Islet precursor cell (in vitro differentiated cells): ENCODE measurements around the gene PUSL1.

ENCODE experiments used
- DNase-seq: peaks from one replicate; pipeline ENCODE4 v3.0.0-alpha.2; 2018

Gene PUSL1

DNA sequence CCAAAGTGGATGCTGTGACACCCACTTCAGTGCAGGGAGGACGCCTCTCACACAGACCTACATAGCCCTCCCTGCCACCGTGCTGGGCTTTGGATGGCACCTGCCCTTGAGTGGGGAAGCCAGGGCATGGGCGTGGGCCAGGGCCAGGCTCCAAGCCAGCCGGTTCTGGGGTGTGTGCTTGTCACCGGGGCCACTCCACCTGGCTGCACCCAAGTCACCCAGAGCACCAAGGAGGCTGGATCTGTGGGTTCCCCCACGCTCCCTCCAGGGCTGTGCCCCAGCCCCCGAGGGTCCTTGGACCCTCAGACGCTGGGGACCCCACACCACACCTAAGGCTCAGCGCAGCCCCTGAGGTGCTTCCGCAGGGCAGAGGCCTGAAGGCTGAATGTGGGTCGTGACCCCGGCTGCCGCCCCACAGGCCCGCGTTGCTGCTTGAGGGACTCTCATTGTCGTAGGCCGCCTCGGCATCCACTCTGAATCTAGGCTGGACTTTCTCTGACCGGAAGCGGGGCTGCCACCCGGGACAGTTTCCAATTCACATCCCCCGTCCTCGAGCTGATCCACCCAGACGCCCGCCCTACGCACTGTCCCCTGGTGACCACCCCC is 48.5 kb downstream of the PUSL1 start:
- DNase-seq, result no peak

DNA sequence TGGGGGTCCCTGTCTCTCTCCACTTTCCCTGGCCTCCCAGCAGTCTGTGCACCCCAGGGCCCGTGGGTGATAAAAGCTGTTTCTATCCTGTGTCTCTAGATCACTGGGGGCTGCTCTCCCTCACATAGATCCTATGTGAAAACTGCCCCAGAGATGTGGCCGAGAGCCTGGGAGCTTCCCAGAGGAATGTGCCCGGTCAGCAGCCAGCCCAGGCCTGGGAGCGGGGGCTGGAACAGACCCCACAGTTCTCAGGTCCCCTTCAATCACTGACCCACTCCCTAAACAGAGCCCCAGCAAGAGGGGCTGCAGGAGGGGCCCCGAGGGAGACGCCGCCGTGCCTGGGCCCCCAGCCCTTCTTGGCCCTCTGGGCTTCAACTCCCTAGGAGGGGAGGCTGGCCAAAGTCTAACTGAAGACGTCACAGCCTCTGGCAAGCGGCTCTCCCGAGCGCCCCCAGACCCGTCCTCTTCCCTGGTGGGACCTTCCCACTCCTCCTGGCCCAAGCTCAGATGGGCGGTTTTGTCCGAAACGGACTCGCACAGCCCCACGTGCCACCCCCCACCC is 49.6 kb downstream of the PUSL1 start:
- DNase-seq, result no peak

DNA sequence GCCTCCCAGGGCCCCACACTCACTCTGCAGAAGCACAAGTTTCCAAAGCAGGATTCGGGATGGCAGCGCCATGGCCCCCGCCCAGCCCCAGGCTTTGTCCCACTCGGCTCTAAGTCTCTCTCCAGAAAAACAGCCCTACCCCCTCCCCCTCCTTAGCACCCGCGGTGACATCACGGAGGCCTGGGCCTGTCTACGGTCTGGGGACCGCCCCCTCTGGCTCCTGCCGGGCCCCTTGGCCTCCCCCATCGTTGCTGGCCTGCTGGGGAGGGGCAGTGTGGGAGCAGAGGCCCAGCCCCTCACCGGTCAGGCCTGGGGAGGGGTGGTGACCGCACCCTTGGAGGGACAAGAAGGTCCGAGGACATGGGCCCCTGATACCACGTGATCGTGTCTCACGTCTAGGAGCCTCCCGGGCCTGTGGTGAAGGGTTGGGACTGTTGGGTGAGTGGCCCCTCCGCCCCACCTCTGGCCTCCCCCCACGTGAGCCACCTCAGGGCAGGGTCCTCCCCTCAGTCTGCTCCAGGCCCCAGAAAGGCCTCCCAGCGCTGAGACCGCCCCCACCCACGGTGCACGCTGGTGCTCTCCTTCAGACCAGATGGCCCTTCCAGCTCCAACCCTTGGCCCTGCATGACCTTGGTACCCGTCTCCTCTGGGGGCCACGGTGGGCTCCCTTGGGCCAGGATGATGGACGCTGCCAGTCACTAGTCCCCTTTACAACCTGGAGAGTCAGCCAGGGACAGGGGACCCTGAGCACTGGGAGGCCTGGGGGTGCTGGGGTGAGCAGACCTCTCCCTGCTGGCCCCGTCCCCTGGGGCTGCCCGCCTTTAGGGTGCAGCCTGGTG is 50.3 kb downstream of the PUSL1 start, which contains the start of gene MXRA8:
Gene MXRA8 (minus strand): TSS at position 123 of the 839 bp plus-strand sequence. CDS start 51 bp downstream, at position 72.
- DNase-seq, result peak; percentile 93

GRCh38 chr1:1359308-1359663 is 50.9 kb downstream of the PUSL1 start:
- DNase-seq, result no peak

DNA sequence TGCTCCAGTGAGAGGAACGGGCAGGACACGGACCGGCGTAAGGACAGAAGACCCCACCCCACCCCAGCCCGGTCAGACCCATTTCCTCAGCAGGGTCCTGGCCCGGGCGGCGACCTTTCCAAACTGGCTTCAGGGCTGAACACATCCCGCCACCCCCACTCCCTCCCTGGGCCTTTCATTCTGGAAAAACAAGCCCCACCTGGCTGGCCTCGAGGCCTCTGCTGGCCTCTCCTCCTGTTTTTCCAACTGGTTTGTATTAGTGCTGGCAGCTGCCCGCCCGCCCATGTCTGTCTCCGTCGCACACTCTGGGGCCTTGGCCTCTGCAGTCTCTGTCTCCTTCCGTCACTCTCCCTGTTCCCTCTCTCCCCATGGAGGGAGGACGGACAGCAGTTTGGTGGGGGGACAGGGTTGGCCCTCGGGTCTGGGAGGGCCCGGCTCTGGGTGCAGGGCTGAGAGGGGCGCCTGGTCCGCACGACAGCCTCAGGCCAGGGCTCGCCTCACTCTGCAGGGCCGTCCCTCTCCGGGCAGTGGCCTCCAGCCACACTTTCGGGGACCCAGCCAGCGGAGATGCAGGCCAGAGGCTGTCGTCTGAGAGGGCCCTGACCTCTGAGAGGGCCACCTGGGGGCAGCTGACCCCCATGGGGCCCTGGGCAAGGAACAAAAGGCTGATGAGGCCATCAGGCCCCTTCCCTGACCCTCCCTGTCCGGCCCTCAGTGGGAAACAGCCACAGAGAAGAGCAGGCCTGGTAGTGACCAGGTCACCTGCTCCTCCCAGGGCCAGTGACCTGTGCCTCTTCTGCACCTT is 51.5 kb downstream of the PUSL1 start:
- peak; percentile 88 for DNase-seq

- peak; percentile 99 for DNase-seq
Measured at GRCh38 chr1:1360506-1361169, 52.2 kb downstream of the PUSL1 start.
